K562 (cell line): ENCODE data around the gene KCNK4. TPM values are rescaled to one million over a fixed set of nuclear protein-coding genes. Genes with fewer than 3 reads are reported as not detected.
A peak's percentile ranks its signal among the peaks of the same experiment; 100 is the strongest.

Experiments
- BRD9 ChIP-seq: fragments of 450-650 bp; IDR thresholded peaks from 2 replicates; pipeline ENCODE4 v1.6.1; 2018; ENCODE audit warnings: low read depth; ENCODE audit not compliant: partially characterized antibody
- CBX3 ChIP-seq, 2 experiments: IDR thresholded peaks; 1 replicate in 1 of 2; 2 replicates in 1 of 2; pipeline ENCODE4 v1.6.1; 2012; ENCODE audit warnings: inconsistent platforms in 2 of 2, low read length in 2 of 2, borderline replicate concordance in 1 of 2, control low read depth in 1 of 2
- CHD4 ChIP-seq: fragments of 200-600 bp; sonication (generic); IDR thresholded peaks from 3 replicates; pipeline ENCODE4 v1.6.1; 2012; ENCODE audit warnings: low read depth, mild to moderate bottlenecking, mixed read lengths, low read length, inconsistent platforms; ENCODE audit not compliant: insufficient read depth, insufficient replicate concordance, poor library complexity, severe bottlenecking
- EGR1 ChIP-seq: fragments of 450-650 bp; conservative IDR thresholded peaks from 2 replicates; pipeline ENCODE4 v1.6.1; 2017; ENCODE audit warnings: mild to moderate bottlenecking
- FOXO4 ChIP-seq: fragments of 450-650 bp; formaldehyde crosslinking; IDR thresholded peaks from 2 replicates; pipeline ENCODE4 v1.4.0; 2020; ENCODE audit warnings: mild to moderate bottlenecking, moderate library complexity
- FUS ChIP-seq: fragments of 200-400 bp; formaldehyde crosslinking; optimal IDR thresholded peaks from 2 replicates; pipeline ENCODE3; 2017; ENCODE audit warnings: low read depth, low read length
- GATAD2B ChIP-seq: fragments of 450-650 bp; IDR thresholded peaks from 2 replicates; pipeline ENCODE4 v1.6.1; 2017; ENCODE audit warnings: mild to moderate bottlenecking, borderline replicate concordance
- GTF3C2 ChIP-seq: IDR thresholded peaks from 3 replicates; pipeline ENCODE4 v1.6.1; 2011; ENCODE audit warnings: borderline replicate concordance, mild to moderate bottlenecking, moderate library complexity; ENCODE audit not compliant: insufficient read length; ENCODE audit errors: extremely low read depth
- KLF1 ChIP-seq: fragments of 450-650 bp; IDR thresholded peaks from 2 replicates; pipeline ENCODE4 v1.6.1; 2016; ENCODE audit warnings: missing genetic modification characterization, missing compliant biosample characterization
- MTA3 ChIP-seq: fragments of 450-650 bp; formaldehyde crosslinking; IDR thresholded peaks from 2 replicates; pipeline ENCODE4 v1.6.1; 2017; ENCODE audit warnings: mild to moderate bottlenecking, borderline replicate concordance
- MYBL2 ChIP-seq, 2 experiments: fragments of 450-650 bp in 1 of 2; sonication (generic) in 1 of 2; formaldehyde crosslinking in 1 of 2; IDR thresholded peaks; 2 replicates each; pipeline versions ENCODE4 v1.6.1 to v1.8.1; 2017 to 2022; ENCODE audit warnings: borderline replicate concordance in 1 of 2, inconsistent platforms in 1 of 2, low read depth in 1 of 2, mild to moderate bottlenecking in 1 of 2, missing genetic modification reagents in 1 of 2, moderate library complexity in 1 of 2
- NFE2 ChIP-seq: IDR thresholded peaks from 2 replicates; pipeline ENCODE4 v1.6.1; 2014; ENCODE audit warnings: antibody characterized with exemption, low read depth
- SMARCE1 ChIP-seq: fragments of 450-650 bp; IDR thresholded peaks from 2 replicates; pipeline ENCODE4 v1.7.1; 2016; ENCODE audit warnings: mild to moderate bottlenecking
- SRSF1 ChIP-seq: fragments of 200-400 bp; formaldehyde crosslinking; IDR thresholded peaks from 2 replicates; pipeline ENCODE4 v1.6.1; 2017; ENCODE audit warnings: mild to moderate bottlenecking, low read depth, low read length, moderate library complexity
- ZEB2 ChIP-seq: fragments of 450-650 bp; IDR thresholded peaks from 2 replicates; pipeline ENCODE4 v1.6.1; 2016
- ZNF197 ChIP-seq: fragments of 200-800 bp; sonication (Bioruptor generic); IDR thresholded peaks from 2 replicates; pipeline ENCODE4 v1.6.1; 2016; ENCODE audit warnings: low read depth, missing genetic modification characterization, missing compliant biosample characterization
- ZNF232 ChIP-seq: sonication (generic); formaldehyde crosslinking; IDR thresholded peaks from 2 replicates; pipeline ENCODE4 v1.8.0; 2022; ENCODE audit warnings: mild to moderate bottlenecking, missing genetic modification reagents
- polyA plus RNA-seq, 8 experiments: library from polyadenylated mRNA; depleted of rRNA in 4 of 8; stranded (reverse) in 5 of 8; unstranded in 3 of 8; fragments of >200 nt; fragmentation: Nextera tagmentation in 2 of 8; fragmentation: Illumina TruSeq in 1 of 8; extraction: Ambion mirVana in 2 of 8; extraction: Trizol in 1 of 8; gene quantifications; 2 replicates each; pipeline versions ENCODE4 v1.2.1 to v1.2.3, GENCODE V29; 2011 to 2014; ENCODE audit warnings: inconsistent platforms in 1 of 8, missing spikeins in 1 of 8
- total RNA-seq, 7 experiments: library from RNA; depleted of rRNA in 6 of 7; stranded (reverse); fragments of >200 nt in 6 of 7; fragmentation: Illumina TruSeq in 2 of 7; extraction: Trizol in 2 of 7; gene quantifications; 2 replicates each; pipeline versions ENCODE4 v1.2.1 to v1.2.3, GENCODE V29; 2011 to 2021; ENCODE audit warnings: low replicate concordance in 1 of 7
- TF ChIP-seq, protein P1 (sequence below): fragments of 450-650 bp; formaldehyde crosslinking; IDR thresholded peaks from 2 replicates; pipeline ENCODE4 v1.4.0; 2020; ENCODE audit warnings: mild to moderate bottlenecking, moderate library complexity
- TF ChIP-seq, protein P2 (sequence below): fragments of 450-650 bp; conservative IDR thresholded peaks from 2 replicates; pipeline ENCODE4 v1.6.1; 2016; ENCODE audit warnings: missing genetic modification characterization, low read depth, mild to moderate bottlenecking, control low read depth, missing compliant biosample characterization

The KCNK4 gene
- total and polyA plus RNA-seq, 9 of the 15 experiments (the other 6 are each of a cell fraction or from before 2014, with no cell fraction given): not detected

DNA sequence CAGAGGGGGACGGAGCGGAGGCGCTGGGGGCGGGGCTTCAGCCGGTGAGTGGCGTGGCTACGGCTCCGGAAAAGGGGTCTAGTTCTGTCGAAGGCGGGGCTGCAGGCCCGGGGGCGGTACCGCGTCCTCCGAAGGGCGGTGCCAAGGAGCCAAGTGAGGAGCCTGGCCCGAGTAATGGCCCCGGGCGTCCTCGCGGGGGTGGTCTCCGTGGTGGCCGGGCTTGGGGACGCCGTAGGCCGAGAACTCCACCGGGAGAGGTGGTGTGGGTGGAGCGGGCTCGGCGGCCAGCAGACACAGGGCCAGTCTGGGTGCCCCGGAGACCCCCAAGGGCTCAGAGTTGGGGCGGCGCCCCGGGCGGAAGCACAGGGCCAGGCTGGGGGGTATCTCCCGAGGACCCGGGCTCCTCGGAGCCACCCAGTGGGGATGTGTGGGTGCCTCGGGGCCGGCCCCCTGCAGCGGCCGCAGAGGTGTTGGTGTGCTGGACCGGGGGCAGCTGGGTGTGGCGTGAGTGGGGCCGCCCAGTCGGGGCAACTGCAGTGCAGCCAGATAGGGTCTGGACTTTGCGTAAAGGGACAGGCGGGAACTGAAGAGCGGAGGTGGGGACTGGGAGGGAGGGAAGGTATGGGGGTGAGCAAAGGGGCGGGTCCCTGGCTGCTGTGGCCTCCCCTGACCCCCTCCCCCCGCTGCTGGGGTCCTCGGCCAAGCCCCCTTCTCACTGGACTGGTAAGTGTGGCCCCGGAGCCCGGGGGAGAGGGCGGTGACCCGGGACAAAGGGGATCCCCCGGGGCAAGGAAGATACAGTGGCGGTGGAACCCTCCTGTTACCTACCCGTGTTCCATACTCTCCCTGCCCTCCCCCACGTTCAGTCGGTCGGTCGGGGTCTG lies 49.4 kb upstream of the KCNK4 start (continued):
- TF ChIP-seq, protein P1, sequence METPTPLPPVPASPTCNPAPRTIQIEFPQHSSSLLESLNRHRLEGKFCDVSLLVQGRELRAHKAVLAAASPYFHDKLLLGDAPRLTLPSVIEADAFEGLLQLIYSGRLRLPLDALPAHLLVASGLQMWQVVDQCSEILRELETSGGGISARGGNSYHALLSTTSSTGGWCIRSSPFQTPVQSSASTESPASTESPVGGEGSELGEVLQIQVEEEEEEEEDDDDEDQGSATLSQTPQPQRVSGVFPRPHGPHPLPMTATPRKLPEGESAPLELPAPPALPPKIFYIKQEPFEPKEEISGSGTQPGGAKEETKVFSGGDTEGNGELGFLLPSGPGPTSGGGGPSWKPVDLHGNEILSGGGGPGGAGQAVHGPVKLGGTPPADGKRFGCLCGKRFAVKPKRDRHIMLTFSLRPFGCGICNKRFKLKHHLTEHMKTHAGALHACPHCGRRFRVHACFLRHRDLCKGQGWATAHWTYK: no peak; the same call in 1 of the 2 replicates
- TF ChIP-seq MTA3 (0 out of 2 replicates have a peak, but pooled peaks have one; percentile 26), ZEB2 (peak; percentile 63; the same call in 1 of the 2 replicates), GATAD2B (no peak; the same call in 1 of the 2 replicates), SMARCE1 (no peak), EGR1 (peak; percentile 84), SRSF1 (no peak), BRD9 (no peak), MYBL2 (IDR thresholded peaks at IDR 0.05; ENCODE audit: low read depth) (no peak), MYBL2 (CRISPR knock-in tag; IDR thresholded peaks at IDR 0.05; ENCODE audit: borderline replicate concordance) (no peak), FUS (no peak), CHD4 (no peak), ZNF197 (no peak), CBX3 (IDR thresholded peaks at IDR 0.05; ENCODE audit: borderline replicate concordance in 1 of 2, low read length in 2 of 2) (no peak), KLF1 (peak; percentile 38; the same call in 1 of the 2 replicates), GTF3C2 (no peak), NFE2 (no peak), FOXO4 (CRISPR knock-in tag) (no peak), ZNF232 (CRISPR knock-in tag) (0 out of 2 replicates have a peak, but pooled peaks have one; percentile 43)
- TF ChIP-seq, protein P2, sequence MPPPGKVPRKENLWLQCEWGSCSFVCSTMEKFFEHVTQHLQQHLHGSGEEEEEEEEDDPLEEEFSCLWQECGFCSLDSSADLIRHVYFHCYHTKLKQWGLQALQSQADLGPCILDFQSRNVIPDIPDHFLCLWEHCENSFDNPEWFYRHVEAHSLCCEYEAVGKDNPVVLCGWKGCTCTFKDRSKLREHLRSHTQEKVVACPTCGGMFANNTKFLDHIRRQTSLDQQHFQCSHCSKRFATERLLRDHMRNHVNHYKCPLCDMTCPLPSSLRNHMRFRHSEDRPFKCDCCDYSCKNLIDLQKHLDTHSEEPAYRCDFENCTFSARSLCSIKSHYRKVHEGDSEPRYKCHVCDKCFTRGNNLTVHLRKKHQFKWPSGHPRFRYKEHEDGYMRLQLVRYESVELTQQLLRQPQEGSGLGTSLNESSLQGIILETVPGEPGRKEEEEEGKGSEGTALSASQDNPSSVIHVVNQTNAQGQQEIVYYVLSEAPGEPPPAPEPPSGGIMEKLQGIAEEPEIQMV (tag): no peak
